PC-3 (cell line): ENCODE measurements around the gene GOPC. TPM values are rescaled to one million over a fixed set of nuclear protein-coding genes. Genes with fewer than 3 reads are reported as not detected.

Experiments used
- ATAC-seq: fragments of 200-7000 bp; cut with Tn5 transposase; 2 replicates; pipeline ENCODE4 v1.9.1; 2020; ENCODE audit warnings: mild to moderate bottlenecking, moderate library complexity
- BruUV-seq: library from RNA; stranded (reverse); fragments of 400-500 nt; replicated peaks from 2 replicates; lab custom pipeline; 2021; lab: Mats Ljungman, UMichigan
- CTCF ChIA-PET: fragments of 300-600 bp; sonication (Branson Sonifier 250); formaldehyde crosslinking; loops from one replicate; lab custom pipeline; 2022; ENCODE audit warnings: antibody characterized with exemption; lab: Charles Lee
- POLR2A ChIA-PET: fragments of 300-600 bp; sonication (Branson Sonifier 250); formaldehyde crosslinking; loops from one replicate; lab custom pipeline; 2022; ENCODE audit warnings: antibody characterized with exemption; ENCODE audit not compliant: unreplicated experiment; lab: Charles Lee
- DNase-seq: peaks from one replicate; pipeline ENCODE4 v3.0.0-alpha.2; 2015
- H2AFZ ChIP-seq: fragments of 300-600 bp; sonication (generic); 2 replicates; pipeline ENCODE4 v1.6.0; 2016; ENCODE audit warnings: antibody characterized with exemption, low read length
- H3F3A ChIP-seq: fragments of 300-600 bp; sonication (generic); one replicate; pipeline ENCODE4 v1.6.0; 2017; ENCODE audit warnings: antibody characterized with exemption, low read length, control low read depth, mild to moderate bottlenecking; ENCODE audit not compliant: unreplicated experiment
- H3K27ac ChIP-seq: fragments of 300-600 bp; sonication (generic); 2 replicates; pipeline ENCODE4 v1.5.1; 2016; ENCODE audit warnings: mild to moderate bottlenecking, low read length
- H3K27me3 ChIP-seq: fragments of 300-600 bp; sonication (generic); 2 replicates; pipeline ENCODE4 v1.6.1; 2016; ENCODE audit warnings: low read length, mixed read lengths
- H3K36me3 ChIP-seq: fragments of 300-600 bp; sonication (generic); 2 replicates; pipeline ENCODE4 v1.6.1; 2016; ENCODE audit warnings: low read depth, mixed run types, low read length, mixed read lengths
- H3K4me1 ChIP-seq: fragments of 300-600 bp; sonication (generic); 2 replicates; pipeline ENCODE4 v1.5.1; 2016; ENCODE audit warnings: low read length; ENCODE audit not compliant: insufficient read depth
- H3K4me2 ChIP-seq: fragments of 300-600 bp; sonication (generic); 2 replicates; pipeline ENCODE4 v1.6.0; 2016; ENCODE audit warnings: low read length
- H3K4me3 ChIP-seq: fragments of 300-600 bp; sonication (generic); 2 replicates; pipeline ENCODE4 v1.5.1; 2016; ENCODE audit warnings: mild to moderate bottlenecking, low read length, mixed read lengths
- H3K79me2 ChIP-seq: fragments of 300-600 bp; sonication (generic); 2 replicates; pipeline ENCODE4 v1.6.1; 2017; ENCODE audit warnings: low read length, mixed read lengths
- H3K9ac ChIP-seq: fragments of 300-600 bp; sonication (generic); 2 replicates; pipeline ENCODE4 v1.6.0; 2016; ENCODE audit warnings: mild to moderate bottlenecking, low read length
- H3K9me2 ChIP-seq: fragments of 300-600 bp; sonication (generic); replicated peaks from 2 replicates; pipeline ENCODE4 v1.6.1; 2016; ENCODE audit warnings: mixed run types, low read length, mixed read lengths
- H3K9me3 ChIP-seq: fragments of 300-600 bp; sonication (generic); 2 replicates; pipeline ENCODE4 v1.6.1; 2016; ENCODE audit warnings: low read length, mixed read lengths
- H4K20me1 ChIP-seq: fragments of 300-600 bp; sonication (generic); 2 replicates; pipeline ENCODE4 v1.6.1; 2016; ENCODE audit warnings: low read length, mixed read lengths
- EZH2 ChIP-seq: fragments of 300-600 bp; sonication (generic); IDR thresholded peaks from one replicate; pipeline ENCODE4 v1.6.1; 2017; ENCODE audit warnings: antibody characterized with exemption, mild to moderate bottlenecking, low read length; ENCODE audit not compliant: unreplicated experiment
- EZH2phosphoT487 ChIP-seq: fragments of 300-600 bp; sonication (generic); IDR thresholded peaks from 2 replicates; pipeline ENCODE4 v1.6.1; 2018; ENCODE audit warnings: mild to moderate bottlenecking, antibody characterized with exemption, low read length, borderline replicate concordance
- intact Hi-C: fragments of 100-400 bp; cut with micrococcal nuclease; formaldehyde crosslinking; loops from 2 replicates; pipeline ENCODE4 v1.9.0; 2023
- total RNA-seq: library from RNA; depleted of rRNA; stranded (reverse); fragments of >200 nt; gene quantifications from 2 replicates; pipeline ENCODE4 v1.2.3, GENCODE V29; 2014
- TF ChIP-seq, protein P1 (sequence below): fragments of 300-600 bp; sonication (generic); conservative IDR thresholded peaks from 2 replicates; pipeline ENCODE4 v1.5.1; 2017; ENCODE audit warnings: antibody characterized with exemption, low read depth, mild to moderate bottlenecking, low read length

The GOPC gene
- total RNA-seq, 1 experiment from 2014 or later, result 15.8 TPM

DNA sequence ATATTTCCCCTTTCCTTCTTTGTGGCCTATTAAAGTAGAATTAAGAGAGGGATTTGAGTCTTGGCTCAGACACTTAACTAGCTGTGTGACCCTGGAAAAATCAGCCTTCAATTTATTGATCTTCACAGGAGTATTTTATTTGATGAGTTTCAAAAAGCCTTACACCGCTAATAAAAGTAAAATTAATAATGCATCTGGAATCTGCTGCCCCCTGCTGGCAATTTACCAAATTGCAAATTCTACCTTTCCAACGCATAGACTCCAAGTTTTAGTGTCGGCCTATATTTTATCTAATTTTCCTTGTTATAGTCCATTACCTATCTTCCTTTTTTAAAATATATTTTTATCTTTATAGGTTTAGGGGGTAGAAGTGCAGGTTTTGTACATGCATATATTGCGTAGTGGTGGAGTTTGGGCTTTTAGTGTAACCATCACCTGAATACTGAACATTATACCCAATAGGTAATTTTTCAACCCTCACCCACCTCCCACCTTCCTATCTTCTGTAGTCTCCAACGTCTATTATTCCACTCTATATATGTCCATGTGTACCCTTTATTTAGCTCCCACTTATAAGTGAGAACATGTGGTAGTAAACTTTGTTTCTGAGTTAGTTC lies 46.3 kb downstream of the GOPC start:
- DNase-seq (peak; percentile 76), ATAC-seq (peak; percentile 38; the same call in 1 of the 2 replicates)
- Histone ChIP-seq H3K36me3 (peaks cover 6% of the 10 kb centered on the region; the same call in 1 of the 2 replicates), H3K9me3 (no peaks in the 10 kb centered on the region), H3K27ac (no peak overlapping the region), H3K9me2 (no peaks in the 10 kb centered on the region), H3K4me1 (peaks cover 11% of the 10 kb centered on the region), H3K4me2 (peak overlapping the region; percentile 41; the same call in 1 of the 2 replicates), H3K9ac (no peak overlapping the region), H3K79me2 (no peaks in the 10 kb centered on the region), H3K4me3 (no peak overlapping the region), H2AFZ (no peak overlapping the region), H3F3A (no peaks in the 10 kb centered on the region), H3K27me3 (no peaks in the 10 kb centered on the region), H4K20me1 (no peaks in the 10 kb centered on the region)
- ChIA-PET CTCF (interaction anchor here (1.1 kb wide), 1 partner anchor 106 kb away, joined by 3 read pairs; no protein-coding TSS in a partner anchor), POLR2A (no interaction called here)
- TF ChIP-seq, protein P1, sequence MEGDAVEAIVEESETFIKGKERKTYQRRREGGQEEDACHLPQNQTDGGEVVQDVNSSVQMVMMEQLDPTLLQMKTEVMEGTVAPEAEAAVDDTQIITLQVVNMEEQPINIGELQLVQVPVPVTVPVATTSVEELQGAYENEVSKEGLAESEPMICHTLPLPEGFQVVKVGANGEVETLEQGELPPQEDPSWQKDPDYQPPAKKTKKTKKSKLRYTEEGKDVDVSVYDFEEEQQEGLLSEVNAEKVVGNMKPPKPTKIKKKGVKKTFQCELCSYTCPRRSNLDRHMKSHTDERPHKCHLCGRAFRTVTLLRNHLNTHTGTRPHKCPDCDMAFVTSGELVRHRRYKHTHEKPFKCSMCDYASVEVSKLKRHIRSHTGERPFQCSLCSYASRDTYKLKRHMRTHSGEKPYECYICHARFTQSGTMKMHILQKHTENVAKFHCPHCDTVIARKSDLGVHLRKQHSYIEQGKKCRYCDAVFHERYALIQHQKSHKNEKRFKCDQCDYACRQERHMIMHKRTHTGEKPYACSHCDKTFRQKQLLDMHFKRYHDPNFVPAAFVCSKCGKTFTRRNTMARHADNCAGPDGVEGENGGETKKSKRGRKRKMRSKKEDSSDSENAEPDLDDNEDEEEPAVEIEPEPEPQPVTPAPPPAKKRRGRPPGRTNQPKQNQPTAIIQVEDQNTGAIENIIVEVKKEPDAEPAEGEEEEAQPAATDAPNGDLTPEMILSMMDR, result peak; percentile 66
- TF ChIP-seq EZH2 (no peak), EZH2phosphoT487 (no peak)
- intact Hi-C loops, result loop anchor here (1.0 to 2.0 kb wide), 4 partner anchors 47 to 210 kb away; partner anchors contain the start of gene GOPC
- BruUV-seq, result no TSS peak

DNA sequence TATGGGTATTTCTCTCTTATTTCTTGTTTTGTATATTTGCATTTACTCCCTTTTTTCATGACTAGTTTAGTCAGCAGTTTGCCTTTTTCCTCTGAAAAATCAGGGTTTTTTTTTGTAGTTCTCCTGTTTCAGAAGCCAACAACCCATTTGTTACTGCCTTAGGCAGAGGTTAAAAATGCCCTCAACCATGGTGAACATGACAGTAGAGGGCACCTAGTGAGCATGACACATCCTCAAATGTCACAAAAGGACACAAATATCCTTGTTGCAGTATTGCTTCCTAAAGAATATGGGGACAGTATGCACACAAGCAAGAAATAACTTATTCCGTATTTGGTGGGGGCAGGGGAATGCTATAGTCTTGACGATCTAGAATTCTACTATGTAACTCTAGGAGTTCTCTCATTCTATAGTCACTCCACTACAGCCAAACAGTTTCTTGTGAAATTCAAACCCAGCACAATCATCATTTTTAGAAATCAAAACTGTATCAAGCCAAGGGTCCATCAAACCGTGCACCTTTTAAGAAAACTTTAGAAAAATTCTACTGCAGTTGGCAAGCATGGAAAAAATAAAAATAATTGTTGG lies 47.0 kb downstream of the GOPC start:
- POLR2A ChIA-PET, result no interaction called here
- no peaks in the 10 kb centered on the region for H4K20me1 ChIP-seq
- CTCF ChIA-PET, result interaction anchor here (0.7 to 1.1 kb wide), 2 partner anchors 105 to 209 kb away, joined by 3 read pairs; no protein-coding TSS in a partner anchor
- H3K9me2 ChIP-seq, result no peaks in the 10 kb centered on the region
- H3K27ac ChIP-seq, result no peak overlapping the region
- no TSS peak for BruUV-seq
- no peak overlapping the region for H3K4me3 ChIP-seq
- H3K36me3 ChIP-seq, result peaks cover 4% of the 10 kb centered on the region; the same call in 1 of the 2 replicates
- intact Hi-C loops, result loop anchor here (1.0 kb wide), 1 partner anchor 155 kb away; no protein-coding TSS in a partner anchor
- TF ChIP-seq, protein P1, result no peak
- TF ChIP-seq EZH2, result no peak
- no peak for TF ChIP-seq EZH2phosphoT487
- ATAC-seq (peak; percentile 37; the same call in 1 of the 2 replicates), DNase-seq (peak; percentile 10)
- H3F3A ChIP-seq, result no peaks in the 10 kb centered on the region
- H3K79me2 ChIP-seq, result no peaks in the 10 kb centered on the region
- peak overlapping the region; percentile 41 for H3K4me2 ChIP-seq
- no peaks in the 10 kb centered on the region for H3K9me3 ChIP-seq
- H3K4me1 ChIP-seq, result peaks cover 15% of the 10 kb centered on the region
- H2AFZ ChIP-seq, result no peak overlapping the region
- no peaks in the 10 kb centered on the region for H3K27me3 ChIP-seq
- no peak overlapping the region for H3K9ac ChIP-seq
